ENCODE results near the gene AHCYL1. TPM values are rescaled to one million over a fixed set of nuclear protein-coding genes. Genes with fewer than 3 reads are reported as not detected.
"Not testable (repeated sequence)": the region's sequence is repeated elsewhere in the genome, so short reads cannot be mapped to it uniquely, and the experiment has no call there.

Gene AHCYL1
- 45.1 and 62.6 TPM in 2 replicates for total RNA-seq (2014; rRNA removed; shearing (Covaris generic))

DNA sequence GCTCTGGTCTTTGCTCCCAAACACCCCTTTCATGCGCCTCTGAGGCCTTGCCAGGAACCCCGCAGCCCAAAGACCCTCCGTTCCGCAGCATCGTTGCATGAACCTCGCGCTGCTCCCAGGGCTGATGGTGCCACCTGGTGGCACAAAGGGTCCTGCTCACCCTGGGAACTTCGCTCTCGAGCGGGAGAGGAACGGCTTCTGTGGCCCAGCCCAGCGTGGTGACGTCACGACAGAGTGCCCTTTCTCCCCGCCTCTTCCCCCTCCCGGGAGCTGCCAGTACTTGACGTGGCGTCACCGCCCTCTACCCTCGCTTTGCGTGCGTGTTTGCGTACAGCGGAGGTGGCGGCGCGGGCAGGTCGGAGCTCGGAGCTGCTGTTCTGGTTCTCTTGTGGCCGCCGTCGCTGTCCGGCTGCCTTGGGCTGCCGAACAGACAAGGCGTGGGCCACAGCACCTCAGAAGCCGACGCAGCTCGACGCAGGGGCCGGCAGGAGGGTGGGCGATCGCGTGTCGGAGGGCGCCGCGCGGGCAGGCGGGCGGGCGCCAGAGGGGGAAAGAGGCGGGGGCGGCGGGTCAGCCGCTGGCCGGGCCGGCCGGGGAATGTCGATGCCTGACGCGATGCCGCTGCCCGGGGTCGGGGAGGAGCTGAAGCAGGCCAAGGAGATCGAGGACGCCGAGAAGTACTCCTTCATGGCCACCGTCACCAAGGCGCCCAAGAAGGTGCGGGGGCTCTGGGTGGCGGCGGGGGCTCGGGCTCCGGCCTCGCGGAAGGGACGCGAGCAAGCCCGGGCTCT is at the start of gene AHCYL1:
Gene AHCYL1, plus strand, starts transcription at position 310 of the 791 bp plus-strand sequence. Its CDS starts 288 bp downstream, at position 598.
- DNase-seq (ENCODE audit: low spot score) = peak; percentile 98

DNA sequence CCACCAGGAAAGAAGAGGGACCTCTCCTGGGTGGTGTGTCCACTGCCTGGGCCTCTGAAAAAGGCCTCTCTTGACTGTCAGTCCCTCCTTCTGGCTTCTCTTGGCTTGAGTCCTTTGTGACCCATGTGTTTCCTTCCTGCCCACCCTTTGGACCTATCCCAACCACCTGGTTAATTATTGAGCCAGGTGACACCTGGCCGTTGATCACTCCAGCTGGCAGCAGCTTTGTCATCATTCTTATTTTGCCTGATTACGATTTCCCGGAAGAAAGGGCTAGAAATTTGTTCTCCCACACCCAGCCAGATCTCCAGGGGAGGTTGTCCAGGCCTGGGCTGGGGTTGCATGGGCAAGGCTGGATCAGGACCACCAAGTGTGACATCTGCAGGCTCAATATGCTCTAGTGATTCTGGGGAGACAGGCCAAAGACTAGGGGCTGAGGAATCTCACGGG is 49.1 kb upstream of the AHCYL1 start:
- no peak for DNase-seq (ENCODE audit: low spot score)

DNA sequence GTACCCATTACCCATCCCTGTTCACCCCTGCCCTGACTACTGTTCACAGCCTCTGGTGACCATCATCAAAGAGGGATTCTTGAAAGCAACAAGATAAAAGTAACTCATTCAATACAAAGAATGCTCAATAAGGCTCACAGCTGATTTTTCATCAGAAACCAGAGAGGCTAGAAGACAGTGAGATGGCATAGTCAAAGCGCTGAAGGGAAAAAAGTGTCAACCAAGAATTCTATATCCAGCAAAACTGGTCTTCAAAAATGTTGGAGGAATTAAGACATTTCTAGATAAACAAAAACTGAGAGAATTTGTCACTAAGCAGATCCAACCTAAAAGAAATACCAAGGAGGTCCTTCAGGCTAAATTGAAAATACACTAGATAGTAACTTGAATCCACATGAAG is 46.8 kb upstream of the AHCYL1 start:
- DNase-seq (ENCODE audit: low spot score) = no peak

DNA sequence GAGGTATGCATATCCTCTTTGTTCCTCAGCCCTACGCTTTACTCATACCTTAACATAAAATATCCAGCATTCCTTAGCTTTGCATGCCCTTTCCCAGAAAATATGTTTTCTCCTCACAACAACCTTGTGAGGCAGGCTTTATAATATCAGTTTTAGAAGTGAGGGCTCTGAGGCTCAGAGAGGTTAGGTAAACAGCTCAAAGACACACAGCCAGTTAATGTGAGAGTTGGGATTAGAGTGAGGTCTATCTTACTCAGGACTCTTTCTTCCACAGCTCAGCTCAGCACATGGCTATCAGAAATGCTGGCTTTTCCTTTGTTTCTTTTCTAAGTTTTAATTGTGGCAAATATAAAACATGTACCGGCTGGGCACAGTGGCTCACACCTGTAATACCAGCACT is 46.0 kb upstream of the AHCYL1 start:
- DNase-seq (ENCODE audit: low spot score) = no peak

DNA sequence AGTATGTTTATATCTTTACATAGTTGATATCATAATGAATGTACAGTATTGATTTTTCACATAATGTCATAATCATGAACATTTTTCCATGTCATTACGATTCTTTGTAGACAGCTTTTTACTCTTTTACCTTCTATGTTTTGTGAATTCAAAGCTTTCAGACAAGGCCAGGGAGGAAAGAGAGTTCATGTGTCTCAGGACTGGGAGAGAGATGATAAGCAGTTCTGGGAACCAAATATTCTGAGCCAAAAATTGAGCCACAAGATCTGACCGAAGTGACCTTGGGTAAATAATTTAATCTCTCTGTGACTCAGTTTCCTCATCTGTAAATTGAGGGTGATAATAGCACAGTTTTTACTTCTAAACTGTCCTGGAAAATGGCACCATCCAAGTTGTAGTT is 42.1 kb upstream of the AHCYL1 start:
- no peak for DNase-seq (ENCODE audit: low spot score)

DNA sequence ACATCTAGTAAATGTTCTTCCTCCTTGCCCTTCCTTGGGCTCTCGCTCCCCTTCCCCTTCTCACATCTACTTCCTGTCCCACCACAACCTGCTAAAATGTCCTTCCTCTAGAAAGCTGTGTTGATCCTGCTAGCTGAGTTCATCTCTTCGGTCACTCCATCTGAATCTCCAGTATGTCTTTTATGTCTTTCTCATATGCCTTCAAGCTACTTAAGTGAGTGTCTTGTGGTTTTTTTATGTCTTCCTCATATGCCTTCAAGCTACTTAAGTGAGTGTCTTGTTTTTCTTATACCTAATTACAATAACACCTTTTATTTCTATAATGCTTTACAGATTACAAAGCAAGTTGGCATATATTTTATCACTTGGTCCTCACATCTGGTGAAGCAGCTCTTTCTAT is 40.0 kb upstream of the AHCYL1 start:
- DNase-seq (ENCODE audit: low spot score) = no peak

DNA sequence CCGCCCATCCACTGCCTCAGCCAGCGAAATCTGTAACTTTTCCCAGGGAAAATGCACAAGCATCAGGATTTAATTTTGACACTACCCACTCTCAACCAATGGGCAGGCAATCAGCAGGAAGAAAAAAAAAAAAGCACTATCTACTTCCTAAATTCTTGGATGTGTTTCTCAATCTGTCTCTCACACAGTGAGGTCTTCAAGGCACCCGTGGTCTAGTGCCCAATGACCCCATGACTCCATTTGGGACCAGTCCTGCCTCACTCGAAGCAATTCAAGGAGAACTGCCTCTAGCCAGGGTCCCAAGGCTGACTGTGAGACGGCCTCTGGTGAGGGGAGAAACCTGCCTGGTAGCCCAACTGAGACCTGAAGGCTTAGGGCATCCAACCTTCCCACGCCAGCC is 38.1 kb upstream of the AHCYL1 start:
- no peak for DNase-seq (ENCODE audit: low spot score)

DNA sequence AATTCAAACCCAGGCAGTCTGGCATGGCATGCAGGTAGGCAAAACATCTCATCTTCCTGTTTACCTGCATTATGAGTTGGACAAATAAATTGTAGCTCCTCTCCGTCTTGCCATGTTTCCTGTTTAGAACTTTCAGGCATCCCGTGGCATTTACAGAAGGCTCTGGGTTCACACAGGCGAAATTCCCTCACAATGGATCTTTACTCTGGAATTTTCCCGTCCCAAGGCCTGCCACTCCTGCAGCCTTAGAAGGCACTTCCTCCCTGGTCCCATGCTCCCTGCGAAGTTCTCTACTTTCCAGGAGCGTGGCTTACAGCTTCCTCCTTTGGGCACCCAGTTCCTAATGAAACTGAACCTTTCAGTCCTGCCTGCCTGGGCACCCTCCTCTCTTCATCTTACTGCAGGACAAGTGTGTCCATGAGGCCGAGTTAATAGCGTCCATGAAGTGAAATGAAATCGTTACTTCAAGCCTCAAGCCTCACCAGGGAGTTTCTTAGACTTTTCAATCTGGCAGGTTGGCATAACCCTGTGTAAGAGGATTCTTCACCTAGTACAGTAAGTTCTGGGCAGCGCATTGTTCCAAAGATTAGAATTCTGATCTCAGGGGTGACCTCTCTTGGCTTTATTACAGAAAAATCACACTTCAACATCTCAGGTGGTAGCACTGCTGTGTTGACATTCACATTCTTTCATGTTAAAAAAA is 36.8 kb upstream of the AHCYL1 start:
- DNase-seq (ENCODE audit: low spot score) = no peak

DNA sequence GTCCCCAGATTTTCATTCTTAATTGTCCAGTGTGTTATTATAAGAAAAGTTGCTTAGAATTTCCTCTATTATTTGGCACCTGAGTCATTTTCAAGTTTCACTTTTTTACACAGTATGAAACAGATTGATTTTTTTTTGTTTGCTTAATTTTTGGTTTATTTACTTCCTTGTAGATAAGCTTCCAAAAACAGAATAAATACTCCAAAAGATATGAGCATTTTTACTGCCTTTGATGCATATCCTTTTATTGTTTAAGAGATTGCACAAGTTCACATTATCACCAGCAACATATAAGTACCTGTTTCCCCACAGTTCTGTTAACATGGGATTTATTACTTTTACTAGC is 36.3 kb upstream of the AHCYL1 start:
- DNase-seq (ENCODE audit: low spot score) = no peak

DNA sequence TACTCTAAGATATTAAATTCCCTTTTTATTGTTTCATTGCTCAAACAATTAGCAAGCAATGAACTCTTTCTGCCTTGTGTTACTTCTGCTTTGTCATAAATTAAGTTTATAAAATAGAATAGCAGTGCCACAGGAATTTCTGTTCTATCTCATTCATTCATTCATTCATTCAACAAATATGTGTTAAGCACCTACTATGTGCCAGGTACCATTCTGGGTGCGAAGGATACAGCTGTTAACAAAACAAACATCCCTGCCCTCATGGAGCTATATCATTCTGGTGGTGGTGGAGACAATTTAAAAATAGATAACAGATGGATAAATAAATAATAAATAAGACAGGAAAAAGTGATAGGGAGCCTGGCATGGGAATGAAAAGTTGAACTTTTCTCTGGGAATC is 34.5 kb upstream of the AHCYL1 start:
- DNase-seq (ENCODE audit: low spot score) = no peak

DNA sequence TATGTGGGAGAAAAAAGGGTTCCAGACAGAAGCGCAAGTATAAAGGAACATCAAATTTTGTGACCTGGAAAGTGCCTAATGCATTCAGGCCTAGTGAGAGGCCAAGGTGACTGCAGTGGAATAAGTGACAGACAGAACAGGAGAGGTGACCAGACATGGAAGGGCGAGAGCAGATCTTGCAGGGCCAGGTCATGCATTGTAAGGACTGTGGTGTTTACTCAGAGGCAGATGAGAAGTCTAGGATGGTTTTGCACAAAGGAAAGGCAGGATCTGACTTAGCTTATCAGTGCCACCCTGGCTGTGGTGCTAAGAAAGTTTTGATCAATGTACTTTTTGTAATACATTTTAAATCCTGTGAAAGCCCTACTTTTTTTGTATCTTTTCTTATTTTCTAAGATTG is 34.1 kb upstream of the AHCYL1 start:
- no peak for DNase-seq (ENCODE audit: low spot score)

DNA sequence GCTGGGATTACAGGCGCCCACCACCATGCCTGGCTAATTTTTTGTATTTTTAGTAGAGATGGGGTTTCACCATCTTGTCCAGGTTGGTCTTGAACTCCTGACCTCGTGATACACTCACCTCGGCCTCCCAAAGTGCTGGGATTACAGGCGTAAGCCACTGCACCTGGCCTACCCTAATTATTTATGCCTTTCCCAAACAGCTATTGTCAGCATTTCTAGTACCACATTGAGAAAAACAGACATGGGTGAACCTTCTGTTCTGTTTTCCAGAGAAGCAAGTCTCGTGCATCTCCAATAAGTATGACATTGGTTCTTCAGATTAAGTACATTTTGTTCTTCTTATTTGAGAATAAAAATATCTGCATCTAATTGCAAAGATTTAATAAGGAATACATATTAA is 33.1 kb upstream of the AHCYL1 start:
- not testable (repeated sequence) for DNase-seq (ENCODE audit: low spot score)

DNA sequence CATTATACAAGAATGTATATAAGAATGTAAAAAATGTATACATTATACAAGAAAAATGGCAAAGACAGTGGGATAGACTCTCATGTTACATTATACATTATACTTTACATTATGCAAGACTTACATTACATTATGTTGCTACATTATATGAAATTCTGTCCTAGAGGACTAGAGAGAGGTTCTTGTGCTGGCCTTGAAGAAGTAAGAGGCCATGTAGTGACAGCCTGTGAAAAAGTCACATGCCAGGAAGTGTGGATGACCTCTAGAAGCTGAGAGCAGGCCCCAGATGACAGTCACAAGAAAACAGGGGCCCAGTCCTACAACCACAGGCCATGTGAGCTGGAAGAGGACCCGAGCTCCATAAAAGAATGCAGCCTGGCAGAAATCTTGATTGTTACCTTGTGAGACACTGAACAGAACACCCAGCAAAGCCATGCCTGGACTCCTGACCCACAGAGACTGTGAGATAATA is 30.5 kb upstream of the AHCYL1 start:
- DNase-seq (ENCODE audit: low spot score) = no peak

DNA sequence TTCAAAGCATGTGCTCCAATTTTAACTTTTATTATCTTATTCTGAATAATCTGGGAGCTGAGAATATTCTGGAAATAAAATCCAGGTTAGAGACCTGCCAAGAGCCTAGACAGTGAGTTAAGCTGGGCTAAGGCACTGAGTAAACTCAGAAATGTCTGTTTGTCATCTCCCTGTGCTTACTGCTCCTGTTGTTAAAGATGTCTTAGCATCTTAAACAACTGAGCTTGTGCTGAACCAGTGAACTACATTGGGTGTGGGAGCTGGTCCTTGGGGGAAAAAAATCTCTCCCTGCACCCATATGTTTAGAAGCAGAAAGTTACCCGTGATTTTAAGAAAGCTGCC is 25.0 kb upstream of the AHCYL1 start:
- DNase-seq (ENCODE audit: low spot score) = no peak

DNA sequence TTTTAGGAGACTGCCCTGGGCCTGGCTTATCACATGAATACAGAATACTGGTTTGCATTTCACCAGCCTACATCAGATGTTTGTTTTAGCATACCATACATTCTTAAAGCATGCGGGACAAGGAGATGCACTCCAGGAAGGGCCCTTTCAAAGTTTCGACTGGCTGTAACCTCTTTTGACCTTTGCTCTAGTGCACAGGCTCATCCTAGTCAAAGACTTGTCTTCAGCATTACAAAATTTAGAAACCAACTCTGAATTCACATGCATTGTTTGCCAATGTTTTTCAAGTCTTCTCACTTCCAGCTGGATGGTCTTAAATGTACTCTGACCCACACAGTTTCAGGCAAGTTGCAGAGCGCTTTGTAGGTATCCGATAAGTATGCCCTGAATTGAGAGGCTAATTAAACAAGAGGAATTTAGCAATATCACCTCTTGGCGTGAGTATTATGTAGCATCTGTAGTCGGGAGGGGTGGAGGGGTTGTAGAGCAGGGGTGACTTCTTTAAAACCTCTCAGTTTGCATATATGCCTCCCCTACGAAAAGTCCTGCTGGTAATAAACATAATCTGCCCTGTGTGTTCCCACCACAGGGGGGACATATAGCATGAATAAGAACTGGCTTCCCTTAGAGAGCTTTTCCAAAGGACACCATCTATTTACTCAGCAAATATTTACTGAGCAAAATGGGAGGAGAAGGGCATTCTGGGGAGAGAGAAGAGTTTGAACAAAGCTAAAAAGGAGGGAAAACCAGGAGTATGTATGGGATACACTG is 24.4 kb upstream of the AHCYL1 start:
- peak; percentile 52 for DNase-seq (ENCODE audit: low spot score)

DNA sequence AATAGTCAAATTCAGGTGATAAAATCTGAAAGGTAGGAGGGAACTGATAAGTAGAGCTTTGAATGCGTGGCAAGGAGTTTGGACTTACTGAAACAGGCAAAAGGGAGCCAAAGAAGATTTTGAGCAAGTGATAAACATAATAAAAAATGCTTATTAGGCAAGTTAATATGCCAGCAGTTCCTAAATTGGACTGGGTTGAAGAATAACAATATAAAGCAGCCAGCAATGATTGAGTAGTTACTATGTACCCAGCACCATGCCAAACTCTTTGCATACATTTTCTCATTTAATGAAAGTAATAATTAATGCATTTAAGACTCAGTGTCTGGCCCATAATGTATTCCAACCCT is 23.8 kb upstream of the AHCYL1 start:
- DNase-seq (ENCODE audit: low spot score) = no peak

DNA sequence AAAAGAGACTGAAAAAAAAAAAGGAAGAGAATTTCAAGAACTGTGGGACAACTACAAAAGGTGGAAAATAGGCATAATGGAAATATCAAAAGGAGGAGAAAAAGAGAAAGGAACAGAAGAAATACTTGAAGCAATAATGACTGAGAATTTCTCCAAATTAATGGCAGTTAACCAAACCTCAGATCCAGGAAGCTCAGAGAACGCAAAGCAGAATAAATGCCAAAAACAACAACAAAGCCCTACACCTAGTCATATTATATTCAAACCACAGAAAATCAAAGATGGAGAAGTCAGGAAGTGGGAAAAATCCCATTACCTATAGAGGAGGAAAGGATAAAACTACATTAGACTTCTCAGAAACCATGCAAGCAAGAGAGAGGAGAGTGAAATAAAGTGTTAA is 20.7 kb upstream of the AHCYL1 start:
- no peak for DNase-seq (ENCODE audit: low spot score)

DNA sequence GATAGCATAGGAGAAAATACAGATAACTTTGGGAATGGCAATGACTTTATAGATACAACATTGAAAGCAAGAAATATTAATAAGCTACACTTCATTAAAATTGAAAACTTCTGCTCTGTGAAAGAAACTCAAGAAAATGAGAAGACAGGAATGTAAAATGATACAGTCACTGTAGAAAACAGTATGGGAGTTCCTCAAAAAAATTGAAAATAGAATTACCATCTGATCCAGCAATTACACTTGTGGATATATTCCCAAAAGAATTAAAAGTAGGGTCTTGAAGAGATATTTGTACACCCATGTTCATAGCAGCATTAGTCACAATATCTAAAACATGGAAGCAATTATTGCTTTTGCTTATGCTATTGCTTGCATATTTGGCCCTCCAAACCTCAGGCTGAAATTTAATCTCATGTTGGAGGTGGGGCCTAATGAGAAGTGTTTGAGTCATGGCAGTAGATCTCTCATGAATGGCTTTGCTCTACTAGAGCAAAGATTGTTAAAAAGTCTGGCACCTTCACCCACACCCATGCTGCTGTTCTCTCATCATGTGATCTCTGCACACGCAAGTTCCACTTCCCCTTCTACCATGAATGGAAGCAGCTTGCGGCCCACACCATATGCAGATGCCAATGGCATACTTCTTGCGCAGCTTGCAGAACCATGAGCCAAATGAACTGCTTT is 15.3 kb upstream of the AHCYL1 start:
- DNase-seq (ENCODE audit: low spot score) = peak; percentile 40

DNA sequence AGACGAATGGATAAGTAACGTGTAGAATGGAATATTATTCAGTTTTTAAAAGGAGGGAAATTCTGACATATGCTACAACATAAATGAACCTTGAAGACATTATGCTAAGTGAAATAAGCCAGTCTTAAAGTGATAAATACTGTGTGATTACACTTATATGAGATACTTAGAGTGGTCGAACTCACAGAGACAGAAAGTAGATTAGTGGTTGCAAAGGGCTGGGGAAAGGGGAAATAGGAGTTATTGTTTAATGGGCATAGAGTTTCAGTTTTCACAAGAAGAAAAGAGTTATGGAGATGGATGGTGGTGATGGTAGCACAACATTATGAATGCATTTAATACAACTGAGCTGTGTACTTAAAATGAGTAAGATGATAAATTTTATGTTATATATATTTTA is 14.7 kb upstream of the AHCYL1 start:
- DNase-seq (ENCODE audit: low spot score) = no peak

DNA sequence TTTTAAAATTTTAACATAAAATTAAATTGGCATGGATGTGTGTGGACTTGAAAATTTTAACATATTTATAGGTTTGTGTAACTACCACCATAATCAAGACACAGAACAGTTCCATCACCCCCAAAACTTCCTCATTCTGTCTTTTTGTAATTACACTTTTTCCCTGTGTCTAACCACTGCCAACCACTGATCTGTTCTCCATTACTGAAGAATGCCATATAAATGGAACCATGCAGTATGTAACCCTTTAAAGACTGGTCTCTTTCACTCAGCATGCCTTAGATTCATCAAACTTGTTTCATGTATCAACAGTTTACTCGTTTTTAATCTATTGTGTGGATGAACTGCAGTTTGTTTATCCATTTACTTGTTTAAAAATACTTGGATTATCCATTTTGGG is 13.0 kb upstream of the AHCYL1 start:
- no peak for DNase-seq (ENCODE audit: low spot score)

DNA sequence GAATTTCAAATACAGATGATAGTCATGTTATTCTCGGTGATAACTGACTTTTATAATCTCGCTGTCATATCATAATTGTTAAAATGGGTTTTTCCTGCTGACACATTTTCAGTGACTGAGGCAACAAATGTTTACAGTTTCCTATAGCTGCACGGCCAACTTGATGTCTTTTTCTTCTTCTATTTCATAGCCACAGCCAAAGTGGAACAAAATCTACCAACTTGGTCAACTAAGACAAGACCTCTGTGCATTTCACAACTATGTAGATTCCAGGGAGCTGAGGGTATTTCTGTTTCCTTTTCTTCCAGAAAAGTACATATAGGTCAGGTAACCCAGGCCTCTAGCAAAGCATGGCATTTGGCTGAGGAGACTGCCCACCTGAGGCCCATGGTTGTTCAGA is 10.4 kb upstream of the AHCYL1 start:
- no peak for DNase-seq (ENCODE audit: low spot score)

DNA sequence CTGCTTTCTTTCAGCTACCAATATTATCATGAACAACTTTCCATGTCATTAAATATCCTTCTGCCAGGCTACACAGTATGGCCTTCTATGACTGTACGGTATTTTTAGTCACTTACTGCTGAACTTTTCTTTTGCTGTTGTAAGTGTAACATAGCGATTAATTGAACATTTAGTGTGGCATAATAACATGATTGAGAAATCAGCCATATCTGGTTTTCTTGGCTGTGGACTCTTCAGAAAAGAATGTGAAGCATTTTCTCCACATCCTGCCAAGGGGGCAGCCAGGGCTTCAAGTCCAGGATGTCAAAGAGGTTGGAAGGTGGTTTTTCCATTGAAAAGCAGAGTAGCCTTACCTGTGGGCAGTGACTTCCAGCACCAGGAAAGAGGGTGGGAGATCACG is 8.8 kb upstream of the AHCYL1 start:
- peak; percentile 77 for DNase-seq (ENCODE audit: low spot score)
